Activated naive CD8-positive, alpha-beta T cell treated with anti-CD3 and anti-CD28 coated beads for 36 hours (primary cell): ENCODE results near the gene UCHL5. TPM values are rescaled to one million over a fixed set of nuclear protein-coding genes. Genes with fewer than 3 reads are reported as not detected.

Experiments used
- DNase-seq: peaks from one replicate; pipeline ENCODE4 v3.0.0; 2021
- H3K27ac Mint-ChIP-seq: one replicate; pipeline ENCODE4 v1.8.0; 2022; ENCODE audit warnings: mild to moderate bottlenecking, moderate library complexity, mixed read lengths
- H3K27me3 Mint-ChIP-seq: one replicate; pipeline ENCODE4 v1.8.0; 2022; ENCODE audit warnings: mild to moderate bottlenecking, mixed read lengths
- H3K36me3 Mint-ChIP-seq: one replicate; pipeline ENCODE4 v1.8.0; 2021; ENCODE audit warnings: mild to moderate bottlenecking, mixed read lengths
- H3K4me1 Mint-ChIP-seq: one replicate; pipeline ENCODE4 v1.8.0; 2021; ENCODE audit warnings: mixed read lengths
- H3K4me3 Mint-ChIP-seq: one replicate; pipeline ENCODE4 v1.8.0; 2022; ENCODE audit warnings: mild to moderate bottlenecking, moderate library complexity, mixed read lengths
- H3K9me3 Mint-ChIP-seq: one replicate; pipeline ENCODE4 v1.8.0; 2022; ENCODE audit warnings: mixed read lengths
- total RNA-seq, 2 experiments: library from RNA; stranded (reverse); gene quantifications; one replicate each; pipeline ENCODE4 v1.2.3, GENCODE V29; 2021

Gene UCHL5
- total RNA-seq, 2 experiments from 2014 or later, result 118 to 129 TPM

GRCh38 chr1:192973988-192974387, 85.2 kb downstream of the UCHL5 start:
- DNase-seq, result no peak
- H3K4me1 Mint-ChIP-seq, result no peaks in the 10 kb centered on the region
- no peaks in the 10 kb centered on the region for H3K9me3 Mint-ChIP-seq
- H3K27ac Mint-ChIP-seq, result no peak overlapping the region
- H3K27me3 Mint-ChIP-seq, result no peaks in the 10 kb centered on the region
- no peaks in the 10 kb centered on the region for H3K36me3 Mint-ChIP-seq
- no peak overlapping the region for H3K4me3 Mint-ChIP-seq

- Mint-ChIP-seq H3K36me3 (no peaks in the 10 kb centered on the region), H3K4me1 (no peaks in the 10 kb centered on the region), H3K9me3 (no peaks in the 10 kb centered on the region), H3K27ac (no peak overlapping the region), H3K4me3 (no peak overlapping the region), H3K27me3 (no peaks in the 10 kb centered on the region)
- DNase-seq, result no peak
Measured at GRCh38 chr1:192973202-192973601, 86.0 kb downstream of the UCHL5 start.

GRCh38 chr1:192969091-192969490, 90.1 kb downstream of the UCHL5 start:
- no peaks in the 10 kb centered on the region for H3K27me3 Mint-ChIP-seq
- H3K9me3 Mint-ChIP-seq, result no peaks in the 10 kb centered on the region
- DNase-seq, result no peak
- no peak overlapping the region for H3K27ac Mint-ChIP-seq
- H3K4me1 Mint-ChIP-seq, result no peaks in the 10 kb centered on the region
- H3K4me3 Mint-ChIP-seq, result no peak overlapping the region
- H3K36me3 Mint-ChIP-seq, result no peaks in the 10 kb centered on the region

GRCh38 chr1:192968323-192968722, 90.8 kb downstream of the UCHL5 start:
- no peaks in the 10 kb centered on the region for H3K36me3 Mint-ChIP-seq
- H3K9me3 Mint-ChIP-seq, result no peaks in the 10 kb centered on the region
- H3K4me3 Mint-ChIP-seq, result no peak overlapping the region
- no peak for DNase-seq
- H3K4me1 Mint-ChIP-seq, result no peaks in the 10 kb centered on the region
- no peaks in the 10 kb centered on the region for H3K27me3 Mint-ChIP-seq
- H3K27ac Mint-ChIP-seq, result no peak overlapping the region

GRCh38 chr1:192967901-192968300, 91.3 kb downstream of the UCHL5 start:
- H3K27me3 Mint-ChIP-seq, result no peaks in the 10 kb centered on the region
- H3K4me1 Mint-ChIP-seq, result no peaks in the 10 kb centered on the region
- H3K9me3 Mint-ChIP-seq, result no peaks in the 10 kb centered on the region
- no peak for DNase-seq
- no peak overlapping the region for H3K27ac Mint-ChIP-seq
- H3K36me3 Mint-ChIP-seq, result no peaks in the 10 kb centered on the region
- no peak overlapping the region for H3K4me3 Mint-ChIP-seq

GRCh38 chr1:192967211-192967877, 91.8 kb downstream of the UCHL5 start:
- Mint-ChIP-seq H3K9me3 (no peaks in the 10 kb centered on the region), H3K27me3 (no peaks in the 10 kb centered on the region), H3K27ac (no peak overlapping the region), H3K4me1 (no peaks in the 10 kb centered on the region), H3K4me3 (no peak overlapping the region), H3K36me3 (no peaks in the 10 kb centered on the region)
- no peak for DNase-seq

GRCh38 chr1:192966073-192966472, 93.1 kb downstream of the UCHL5 start:
- DNase-seq, result no peak
- Mint-ChIP-seq H3K4me3 (no peak overlapping the region), H3K9me3 (no peaks in the 10 kb centered on the region), H3K36me3 (no peaks in the 10 kb centered on the region), H3K27me3 (no peaks in the 10 kb centered on the region), H3K27ac (no peak overlapping the region), H3K4me1 (no peaks in the 10 kb centered on the region)

- peaks cover 5% of the 10 kb centered on the region for H3K36me3 Mint-ChIP-seq
- H3K9me3 Mint-ChIP-seq, result no peaks in the 10 kb centered on the region
- H3K27me3 Mint-ChIP-seq, result no peaks in the 10 kb centered on the region
- no peak overlapping the region for H3K27ac Mint-ChIP-seq
- no peak for DNase-seq
- H3K4me3 Mint-ChIP-seq, result no peak overlapping the region
- H3K4me1 Mint-ChIP-seq, result no peaks in the 10 kb centered on the region
Measured at GRCh38 chr1:192962901-192963300, 96.3 kb downstream of the UCHL5 start.

Other genes starting within 250 kb of the UCHL5 start
- gene RO60, start 252 bp upstream of the UCHL5 start, total RNA-seq, result 10 to 100 TPM; 58.2 to 62.0 TPM
- 10 to 100 TPM; 36.7 to 40.4 TPM for gene GLRX2, start 46.1 kb upstream of the UCHL5 start, total RNA-seq
- 10 to 100 TPM; 46.3 to 47.0 TPM for gene CDC73, start 62.7 kb upstream of the UCHL5 start, total RNA-seq
- gene B3GALT2, start 127.3 kb upstream of the UCHL5 start, total RNA-seq, result not detected